CD8-positive, alpha-beta memory T cell (primary cell): Measurements from ENCODE around the gene GPD1L. TPM values are rescaled to one million over a fixed set of nuclear protein-coding genes. Genes with fewer than 3 reads are reported as not detected.
"Not testable (repeated sequence)": the region's sequence is repeated elsewhere in the genome, so short reads cannot be mapped to it uniquely, and the experiment has no call there.

Source experiments
- CTCF ChIA-PET: fragments of 350-600 bp; sonication (Branson Sonifier 250); formaldehyde crosslinking; loops from one replicate; lab custom pipeline; 2021; ENCODE audit warnings: antibody characterized with exemption; lab: Charles Lee
- POLR2A ChIA-PET: fragments of 350-600 bp; sonication (Branson Sonifier 250); formaldehyde crosslinking; loops from one replicate; lab custom pipeline; 2021; ENCODE audit warnings: antibody characterized with exemption; lab: Charles Lee
- DNase-seq, 5 donors: peaks; one replicate each; pipeline versions ENCODE4 v3.0.0 to v3.0.0-alpha.2; 2020 to 2022; ENCODE audit warnings: mixed read lengths in 1 of 5
- H3K27ac ChIP-seq: one replicate; pipeline ENCODE4 v1.7.0; 2013; ENCODE audit warnings: low read depth, mild to moderate bottlenecking, low read length, moderate library complexity
- H3K27me3 ChIP-seq: 2 replicates; pipeline ENCODE4 v1.7.0; 2013; ENCODE audit warnings: low read length, mild to moderate bottlenecking; ENCODE audit not compliant: insufficient read depth, poor library complexity, severe bottlenecking
- H3K36me3 ChIP-seq: 2 replicates; pipeline ENCODE4 v1.7.0; 2013; ENCODE audit warnings: mild to moderate bottlenecking, low read length, moderate library complexity; ENCODE audit not compliant: insufficient read depth
- H3K4me1 ChIP-seq: 2 replicates; pipeline ENCODE4 v1.7.0; 2013; ENCODE audit warnings: mild to moderate bottlenecking, low read length, moderate library complexity; ENCODE audit not compliant: insufficient read depth
- H3K4me3 ChIP-seq: 2 replicates; pipeline ENCODE4 v1.7.0; 2013; ENCODE audit warnings: mild to moderate bottlenecking, low read length
- H3K9me3 ChIP-seq: 2 replicates; pipeline ENCODE4 v1.7.0; 2013; ENCODE audit warnings: mild to moderate bottlenecking, low read length
- H3K27ac Mint-ChIP-seq, 8 donors: one replicate each; pipeline ENCODE4 v1.8.0; 2020 to 2021; ENCODE audit warnings: mixed read lengths in 8 of 8, mild to moderate bottlenecking in 6 of 8, inconsistent platforms in 3 of 8, moderate library complexity in 3 of 8
- H3K27me3 Mint-ChIP-seq, 2 donors: one replicate each; pipeline ENCODE4 v1.8.0; 2020 to 2021; ENCODE audit warnings: mixed read lengths in 2 of 2, mild to moderate bottlenecking in 1 of 2, moderate library complexity in 1 of 2
- H3K36me3 Mint-ChIP-seq, 3 donors: one replicate each; pipeline ENCODE4 v1.8.0; 2020 to 2021; ENCODE audit warnings: mixed read lengths in 3 of 3, inconsistent platforms in 1 of 3, mild to moderate bottlenecking in 1 of 3
- H3K4me1 Mint-ChIP-seq, 3 donors: one replicate each; pipeline ENCODE4 v1.8.0; 2020 to 2021; ENCODE audit warnings: mixed read lengths in 3 of 3, inconsistent platforms in 1 of 3, mild to moderate bottlenecking in 1 of 3
- H3K4me3 Mint-ChIP-seq, 7 donors: one replicate each; pipeline ENCODE4 v1.8.0; 2020 to 2021; ENCODE audit warnings: mixed read lengths in 7 of 7, mild to moderate bottlenecking in 6 of 7, moderate library complexity in 4 of 7, inconsistent platforms in 2 of 7
- H3K9me3 Mint-ChIP-seq, 5 donors: one replicate each; pipeline ENCODE4 v1.8.0; 2020 to 2022; ENCODE audit warnings: mixed read lengths in 5 of 5, mild to moderate bottlenecking in 3 of 5, moderate library complexity in 2 of 5, inconsistent platforms in 1 of 5
- polyA plus RNA-seq: library from polyadenylated mRNA; unstranded; fragments of 300-500 nt; fragmentation: Illumina TruSeq; gene quantifications from one replicate; pipeline ENCODE4 v1.2.3, GENCODE V29; 2021
- total RNA-seq, 2 experiments: library from RNA; stranded (reverse); gene quantifications; one replicate each; pipeline ENCODE4 v1.2.3, GENCODE V29; 2021

The GPD1L gene
- total RNA-seq (10 to 100 TPM; 13.9 to 16.1 TPM), polyA plus RNA-seq (20.9 TPM)

- H3K36me3 Mint-ChIP-seq = peaks cover 3 to 16% (median 6%) of the 10 kb centered on the region in 3 donors
- H3K27ac ChIP-seq = peak within 1 kb of the TSS; percentile 51
- no peaks in the 10 kb centered on the region for H3K27me3 ChIP-seq
Measured at GRCh38 chr3:32106132-32106928, at the start of gene GPD1L. Gene GPD1L, plus strand, starts transcription at chr3:32106620. Its CDS starts 92 bp downstream, at chr3:32106712.

GRCh38 chr3:32058465-32058864 is 48.0 kb upstream of the GPD1L start:
- H3K27ac ChIP-seq, H3K4me1 Mint-ChIP-seq, POLR2A ChIA-PET, H3K27me3 ChIP-seq, H3K36me3 ChIP-seq, H3K9me3 ChIP-seq, H3K36me3 Mint-ChIP-seq, DNase-seq, H3K9me3 Mint-ChIP-seq, H3K4me1 ChIP-seq, H3K4me3 Mint-ChIP-seq, CTCF ChIA-PET, H3K4me3 ChIP-seq: not testable (repeated sequence)
- Mint-ChIP-seq H3K27ac (peak overlapping the region in 1 of 8 donors; percentile 74), H3K27me3 (peaks cover 0 to 14% of the 10 kb centered on the region in 2 donors)

More at GRCh38 chr3:32106132-32106928, at the start of gene GPD1L:
- Histone ChIP-seq H3K9me3 (peaks cover 5% of the 10 kb centered on the region), H3K4me3 (peak within 1 kb of the TSS; percentile 76), H3K4me1 (peaks cover 17% of the 10 kb centered on the region), H3K36me3 (no peaks in the 10 kb centered on the region)
- CTCF ChIA-PET = no interaction called here
- DNase-seq = peak; percentile 83 to 93 (median 89)
- H3K27me3 Mint-ChIP-seq = no peaks in the 10 kb centered on the region
- POLR2A ChIA-PET = interaction anchor here (1.7 kb wide), 1 partner anchor 9 kb away, joined by 6 read pairs; no protein-coding TSS in a partner anchor
- H3K9me3 Mint-ChIP-seq = peaks cover 6 to 10% (median 8%) of the 10 kb centered on the region in 5 donors
- H3K4me1 Mint-ChIP-seq = peaks cover 28 to 43% (median 43%) of the 10 kb centered on the region in 3 donors
- H3K4me3 Mint-ChIP-seq = peak within 1 kb of the TSS; percentile 93 to 97 (median 96)
- H3K27ac Mint-ChIP-seq = peak within 1 kb of the TSS; percentile 76 to 96 (median 90)

GRCh38 chr3:32062950-32063582 is 43.4 kb upstream of the GPD1L start:
- Histone ChIP-seq H3K4me1 (no peaks in the 10 kb centered on the region), H3K9me3 (no peaks in the 10 kb centered on the region), H3K27ac (no peak overlapping the region), H3K36me3 (no peaks in the 10 kb centered on the region), H3K27me3 (no peaks in the 10 kb centered on the region), H3K4me3 (no peak overlapping the region)
- H3K9me3 Mint-ChIP-seq = no peaks in the 10 kb centered on the region
- peaks cover 0 to 4% of the 10 kb centered on the region in 2 donors for H3K27me3 Mint-ChIP-seq
- CTCF ChIA-PET = no interaction called here
- no peak overlapping the region for H3K4me3 Mint-ChIP-seq
- POLR2A ChIA-PET = no interaction called here
- H3K36me3 Mint-ChIP-seq = no peaks in the 10 kb centered on the region
- H3K27ac Mint-ChIP-seq = no peak overlapping the region
- no peak for DNase-seq
- H3K4me1 Mint-ChIP-seq = no peaks in the 10 kb centered on the region

- no peak for DNase-seq
- peaks cover 0 to 3% (median 0%) of the 10 kb centered on the region in 5 donors for H3K9me3 Mint-ChIP-seq
- Histone ChIP-seq H3K9me3 (no peaks in the 10 kb centered on the region), H3K27ac (no peak overlapping the region), H3K36me3 (no peaks in the 10 kb centered on the region), H3K4me3 (no peak overlapping the region), H3K4me1 (no peaks in the 10 kb centered on the region), H3K27me3 (no peaks in the 10 kb centered on the region)
- no peak overlapping the region for H3K4me3 Mint-ChIP-seq
- POLR2A ChIA-PET = no interaction called here
- H3K27me3 Mint-ChIP-seq = peaks cover 0 to 4% of the 10 kb centered on the region in 2 donors
- no peak overlapping the region for H3K27ac Mint-ChIP-seq
- CTCF ChIA-PET = no interaction called here
- H3K36me3 Mint-ChIP-seq = no peaks in the 10 kb centered on the region
- no peaks in the 10 kb centered on the region for H3K4me1 Mint-ChIP-seq
Measured at GRCh38 chr3:32066686-32067085, 39.7 kb upstream of the GPD1L start.

GRCh38 chr3:32074194-32074593 is 32.2 kb upstream of the GPD1L start:
- H3K36me3 ChIP-seq, H3K27me3 Mint-ChIP-seq, POLR2A ChIA-PET, CTCF ChIA-PET, H3K9me3 Mint-ChIP-seq, H3K27ac ChIP-seq, H3K4me1 Mint-ChIP-seq, H3K27me3 ChIP-seq, H3K36me3 Mint-ChIP-seq, DNase-seq, H3K4me1 ChIP-seq, H3K4me3 ChIP-seq, H3K27ac Mint-ChIP-seq, H3K4me3 Mint-ChIP-seq, H3K9me3 ChIP-seq: not testable (repeated sequence)

GRCh38 chr3:32076566-32076965 is 29.9 kb upstream of the GPD1L start:
- no peak for DNase-seq
- POLR2A ChIA-PET = no interaction called here
- no peaks in the 10 kb centered on the region for H3K4me1 Mint-ChIP-seq
- no peak overlapping the region for H3K27ac ChIP-seq
- no peaks in the 10 kb centered on the region for H3K27me3 ChIP-seq
- H3K36me3 ChIP-seq = no peaks in the 10 kb centered on the region
- no peaks in the 10 kb centered on the region for H3K36me3 Mint-ChIP-seq
- no peak overlapping the region for H3K4me3 Mint-ChIP-seq
- H3K27ac Mint-ChIP-seq = no peak overlapping the region
- H3K27me3 Mint-ChIP-seq = peaks cover 4 to 12% of the 10 kb centered on the region in 2 donors
- no peaks in the 10 kb centered on the region for H3K4me1 ChIP-seq
- H3K9me3 ChIP-seq = no peaks in the 10 kb centered on the region
- no peaks in the 10 kb centered on the region for H3K9me3 Mint-ChIP-seq
- H3K4me3 ChIP-seq = no peak overlapping the region
- CTCF ChIA-PET = no interaction called here

GRCh38 chr3:32077260-32078084 is 28.9 kb upstream of the GPD1L start:
- Mint-ChIP-seq H3K4me1 (no peaks in the 10 kb centered on the region), H3K27ac (no peak overlapping the region), H3K9me3 (no peaks in the 10 kb centered on the region), H3K4me3 (no peak overlapping the region), H3K27me3 (peaks cover 5 to 12% of the 10 kb centered on the region in 2 donors), H3K36me3 (no peaks in the 10 kb centered on the region)
- Histone ChIP-seq H3K27me3 (no peaks in the 10 kb centered on the region), H3K36me3 (no peaks in the 10 kb centered on the region), H3K4me1 (no peaks in the 10 kb centered on the region), H3K27ac (no peak overlapping the region), H3K9me3 (no peaks in the 10 kb centered on the region), H3K4me3 (no peak overlapping the region)
- no peak for DNase-seq
- ChIA-PET POLR2A (no interaction called here), CTCF (no interaction called here)
